Esophagus squamous epithelium (tissue), 4 donors: ENCODE data around the gene CREBRF.

Experiments
- POLR2A ChIP-seq, 4 donors: fragments of 450-650 bp; IDR thresholded peaks; one replicate each; pipeline ENCODE4 v1.6.1; 2017; ENCODE audit warnings: antibody characterized with exemption in 4 of 4, mild to moderate bottlenecking in 4 of 4, moderate library complexity in 3 of 4
- TF ChIP-seq, protein P1 (sequence below), 6 experiments: fragments of 450-650 bp in 4 of 6; fragments of 200-600 bp in 2 of 6; sonication (generic) in 2 of 6; IDR thresholded peaks; one replicate each; pipeline ENCODE4 v1.5.1; 2016 to 2019; ENCODE audit warnings: antibody characterized with exemption in 6 of 6, mild to moderate bottlenecking in 4 of 6, moderate library complexity in 4 of 6

DNA sequence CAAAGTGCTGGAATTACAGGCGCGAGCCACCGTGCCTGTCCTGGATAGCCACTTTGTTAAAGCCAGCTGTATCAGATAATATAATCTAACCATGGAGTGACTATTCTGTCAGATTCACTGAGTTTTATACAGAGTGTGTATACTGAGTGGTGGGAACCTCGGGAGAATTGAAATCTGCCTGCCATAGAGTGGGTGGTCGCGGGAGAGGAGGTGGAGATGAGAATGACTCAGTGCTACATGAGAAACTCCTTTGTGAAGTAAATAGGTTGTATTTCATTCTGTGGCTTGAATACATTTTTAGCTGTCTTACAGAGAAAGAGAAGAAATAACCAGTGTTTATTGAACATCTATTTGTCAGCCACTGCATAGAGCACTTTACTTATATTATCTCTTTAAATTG lies 46.1 kb upstream of the CREBRF start:
- TF ChIP-seq, protein P1, sequence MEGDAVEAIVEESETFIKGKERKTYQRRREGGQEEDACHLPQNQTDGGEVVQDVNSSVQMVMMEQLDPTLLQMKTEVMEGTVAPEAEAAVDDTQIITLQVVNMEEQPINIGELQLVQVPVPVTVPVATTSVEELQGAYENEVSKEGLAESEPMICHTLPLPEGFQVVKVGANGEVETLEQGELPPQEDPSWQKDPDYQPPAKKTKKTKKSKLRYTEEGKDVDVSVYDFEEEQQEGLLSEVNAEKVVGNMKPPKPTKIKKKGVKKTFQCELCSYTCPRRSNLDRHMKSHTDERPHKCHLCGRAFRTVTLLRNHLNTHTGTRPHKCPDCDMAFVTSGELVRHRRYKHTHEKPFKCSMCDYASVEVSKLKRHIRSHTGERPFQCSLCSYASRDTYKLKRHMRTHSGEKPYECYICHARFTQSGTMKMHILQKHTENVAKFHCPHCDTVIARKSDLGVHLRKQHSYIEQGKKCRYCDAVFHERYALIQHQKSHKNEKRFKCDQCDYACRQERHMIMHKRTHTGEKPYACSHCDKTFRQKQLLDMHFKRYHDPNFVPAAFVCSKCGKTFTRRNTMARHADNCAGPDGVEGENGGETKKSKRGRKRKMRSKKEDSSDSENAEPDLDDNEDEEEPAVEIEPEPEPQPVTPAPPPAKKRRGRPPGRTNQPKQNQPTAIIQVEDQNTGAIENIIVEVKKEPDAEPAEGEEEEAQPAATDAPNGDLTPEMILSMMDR (IDR thresholded peaks at IDR 0.05) = no peak
- no peak for TF ChIP-seq POLR2A (IDR thresholded peaks at IDR 0.05)
